WERI-Rb-1 (cell line): Measurements from ENCODE around the gene SYNCRIP.

Source experiments
- DNase-seq: peaks from one replicate; pipeline ENCODE4 v3.0.0-alpha.2; 2020
- H3K27ac ChIP-seq: fragments of 250-450 bp; sonication (Bioruptor Pico); 2 replicates; pipeline ENCODE4 v1.5.1; 2020; ENCODE audit warnings: mild to moderate bottlenecking, moderate library complexity
- H3K27me3 ChIP-seq: fragments of 250-450 bp; sonication (Bioruptor Pico); 2 replicates; pipeline ENCODE4 v1.5.1; 2021; ENCODE audit warnings: mild to moderate bottlenecking, low read depth, moderate library complexity; ENCODE audit not compliant: insufficient read depth, severe bottlenecking
- H3K36me3 ChIP-seq: fragments of 250-450 bp; sonication (Bioruptor Pico); 2 replicates; pipeline ENCODE4 v1.5.1; 2020; ENCODE audit warnings: mild to moderate bottlenecking, moderate library complexity
- H3K4me3 ChIP-seq: 2 replicates; pipeline ENCODE4 v1.5.1; 2011; ENCODE audit warnings: low read depth, mild to moderate bottlenecking, control low read depth, low read length
- H3K9me3 ChIP-seq: fragments of 250-450 bp; sonication (Bioruptor Pico); 2 replicates; pipeline ENCODE4 v1.5.1; 2021; ENCODE audit warnings: mild to moderate bottlenecking, moderate library complexity; ENCODE audit not compliant: severe bottlenecking
- CTCF ChIP-seq: IDR thresholded peaks from 2 replicates; pipeline ENCODE4 v1.5.1; 2011; ENCODE audit warnings: low read depth, mild to moderate bottlenecking, control low read depth, inconsistent platforms, low read length

Gene SYNCRIP

GRCh38 chr6:85677234-85677956 lies 34.7 kb upstream of the SYNCRIP start:
- TF ChIP-seq CTCF, result no peak
- peak overlapping the region; percentile 81; the same call in 1 of the 2 replicates for H3K27ac ChIP-seq
- no peaks in the 10 kb centered on the region for H3K9me3 ChIP-seq
- DNase-seq, result no peak
- H3K36me3 ChIP-seq, result peaks cover 36% of the 10 kb centered on the region
- H3K27me3 ChIP-seq, result no peaks in the 10 kb centered on the region
- peak overlapping the region; percentile 100 for H3K4me3 ChIP-seq

- Histone ChIP-seq H3K9me3 (no peaks in the 10 kb centered on the region), H3K36me3 (peaks cover 39% of the 10 kb centered on the region), H3K4me3 (peak overlapping the region; percentile 100), H3K27ac (no peak overlapping the region; the same call in 1 of the 2 replicates), H3K27me3 (no peaks in the 10 kb centered on the region)
- no peak for TF ChIP-seq CTCF
- no peak for DNase-seq
These were observed 33.5 kb upstream of the SYNCRIP start for GRCh38 chr6:85676086-85676729.

GRCh38 chr6:85675030-85675819 lies 32.5 kb upstream of the SYNCRIP start:
- Histone ChIP-seq H3K4me3 (no peak overlapping the region), H3K27me3 (no peaks in the 10 kb centered on the region), H3K9me3 (no peaks in the 10 kb centered on the region), H3K27ac (peak overlapping the region; percentile 49), H3K36me3 (peaks cover 39% of the 10 kb centered on the region)
- TF ChIP-seq CTCF, result no peak
- DNase-seq, result peak; percentile 29

- Histone ChIP-seq H3K9me3 (no peaks in the 10 kb centered on the region), H3K36me3 (peaks cover 39% of the 10 kb centered on the region), H3K4me3 (no peak overlapping the region), H3K27ac (peak overlapping the region; percentile 49), H3K27me3 (no peaks in the 10 kb centered on the region)
- TF ChIP-seq CTCF, result no peak
- no peak for DNase-seq
These were observed 31.9 kb upstream of the SYNCRIP start for GRCh38 chr6:85674604-85675003.

- H3K4me3 ChIP-seq, result no peak overlapping the region
- H3K36me3 ChIP-seq, result peaks cover 39% of the 10 kb centered on the region
- H3K9me3 ChIP-seq, result no peaks in the 10 kb centered on the region
- TF ChIP-seq CTCF, result no peak
- no peak for DNase-seq
- H3K27ac ChIP-seq, result no peak overlapping the region
- H3K27me3 ChIP-seq, result no peaks in the 10 kb centered on the region
These were observed 30.8 kb upstream of the SYNCRIP start for GRCh38 chr6:85673198-85674139.
